ENCODE data around the gene OFD1. TPM values are rescaled to one million over a fixed set of nuclear protein-coding genes. Genes with fewer than 3 reads are reported as not detected.

The OFD1 gene
- total and polyA plus RNA-seq, 2 donors (not counting 3 experiments of a cell fraction or from before 2014, with no cell fraction given), result 4.7 to 12.0 TPM

- no peak overlapping the region for H3K27ac ChIP-seq (ENCODE audit: insufficient read depth, low read depth, low read length)
- no peaks in the 10 kb centered on the region for H3K79me2 ChIP-seq (ENCODE audit: control insufficient read depth, insufficient read depth, low read length)
- intact Hi-C loops (cut with micrococcal nuclease) (no loop called here), dilution Hi-C loops (cut with MboI; ENCODE audit: extremely low pct_ligation_motif_present, low sequenced_read_pairs) (no loop called here)
- H3K4me2 ChIP-seq (ENCODE audit: insufficient read depth, low read length), result no peak overlapping the region
- FAIRE-seq (no peak), DNase-seq (ENCODE audit: low read depth, low spot score) (no peak)
- no peaks in the 10 kb centered on the region for H3K9me1 ChIP-seq (replicated peaks; ENCODE audit: control insufficient read depth, extremely low read depth, insufficient read depth, low read length)
- ChIA-PET POLR2A (no interaction called here), CTCF (no interaction called here)
- no peak overlapping the region for H2AFZ ChIP-seq (ENCODE audit: low read depth, low read length)
- H3K4me3 ChIP-seq (replicated peaks in 1 of 3; ENCODE audit: insufficient read depth in 1 of 3, low read depth in 1 of 3, low read length in 3 of 3), result no peak overlapping the region
- H3K9me3 ChIP-seq (replicated peaks; ENCODE audit: control insufficient read depth, insufficient read depth, low read length), result no peaks in the 10 kb centered on the region
- H3K36me3 ChIP-seq (ENCODE audit: control insufficient read depth in 2 of 2, extremely low read depth in 1 of 2, insufficient read depth in 2 of 2, low read length in 2 of 2), result no peaks in the 10 kb centered on the region
- no peak overlapping the region for H3K9ac ChIP-seq (replicated peaks; ENCODE audit: extremely low read depth, insufficient read depth, low read length)
- peaks cover 0 to 3% of the 10 kb centered on the region in 2 experiments for H3K27me3 ChIP-seq (ENCODE audit: control insufficient read depth in 2 of 2, insufficient read depth in 2 of 2, low read length in 2 of 2)
- BruUV-seq (replicated peaks), result no TSS peak
- H3K4me1 ChIP-seq (ENCODE audit: control insufficient read depth, extremely low read depth, insufficient read depth, low read length), result no peaks in the 10 kb centered on the region
- H4K20me1 ChIP-seq (replicated peaks; ENCODE audit: control insufficient read depth, extremely low read depth, insufficient read depth, low read length), result no peaks in the 10 kb centered on the region
- TF ChIP-seq POLR2AphosphoS5 (IDR thresholded peaks at IDR 0.05; ENCODE audit: insufficient read depth, low read depth, low read length) (no peak), GATA2 (IDR thresholded peaks at IDR 0.05; ENCODE audit: insufficient read depth, insufficient read length, low read depth, low read length) (no peak), MYC (IDR thresholded peaks at IDR 0.05; ENCODE audit: low read depth, low read length) (no peak), JUN (IDR thresholded peaks at IDR 0.05; ENCODE audit: borderline replicate concordance, insufficient read depth, insufficient read length, low read depth) (no peak)
Measured at GRCh38 chrX:13803116-13803515, 68.6 kb downstream of the OFD1 start.

- Histone ChIP-seq H3K27me3 (ENCODE audit: control insufficient read depth in 2 of 2, insufficient read depth in 2 of 2, low read length in 2 of 2) (peaks cover 0 to 3% of the 10 kb centered on the region in 2 experiments), H3K4me3 (replicated peaks in 1 of 3; ENCODE audit: insufficient read depth in 1 of 3, low read depth in 1 of 3, low read length in 3 of 3) (no peak overlapping the region), H3K79me2 (ENCODE audit: control insufficient read depth, insufficient read depth, low read length) (no peaks in the 10 kb centered on the region), H3K4me2 (ENCODE audit: insufficient read depth, low read length) (no peak overlapping the region), H3K36me3 (ENCODE audit: control insufficient read depth in 2 of 2, extremely low read depth in 1 of 2, insufficient read depth in 2 of 2, low read length in 2 of 2) (no peaks in the 10 kb centered on the region), H4K20me1 (replicated peaks; ENCODE audit: control insufficient read depth, extremely low read depth, insufficient read depth, low read length) (no peaks in the 10 kb centered on the region), H2AFZ (ENCODE audit: low read depth, low read length) (no peak overlapping the region), H3K9ac (replicated peaks; ENCODE audit: extremely low read depth, insufficient read depth, low read length) (no peak overlapping the region), H3K9me1 (replicated peaks; ENCODE audit: control insufficient read depth, extremely low read depth, insufficient read depth, low read length) (no peaks in the 10 kb centered on the region), H3K27ac (ENCODE audit: insufficient read depth, low read depth, low read length) (no peak overlapping the region), H3K4me1 (ENCODE audit: control insufficient read depth, extremely low read depth, insufficient read depth, low read length) (no peaks in the 10 kb centered on the region), H3K9me3 (replicated peaks; ENCODE audit: control insufficient read depth, insufficient read depth, low read length) (no peaks in the 10 kb centered on the region)
- ChIA-PET CTCF (no interaction called here), POLR2A (no interaction called here)
- TF ChIP-seq, protein P1, sequence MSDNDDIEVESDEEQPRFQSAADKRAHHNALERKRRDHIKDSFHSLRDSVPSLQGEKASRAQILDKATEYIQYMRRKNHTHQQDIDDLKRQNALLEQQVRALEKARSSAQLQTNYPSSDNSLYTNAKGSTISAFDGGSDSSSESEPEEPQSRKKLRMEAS (IDR thresholded peaks at IDR 0.05; ENCODE audit: insufficient read depth, insufficient read length), result no peak
- TF ChIP-seq GATA2 (IDR thresholded peaks at IDR 0.05; ENCODE audit: insufficient read depth, insufficient read length, low read depth, low read length) (no peak), JUN (IDR thresholded peaks at IDR 0.05; ENCODE audit: borderline replicate concordance, insufficient read depth, insufficient read length, low read depth) (no peak), CTCF (IDR thresholded peaks at IDR 0.05; ENCODE audit: extremely low read depth in 1 of 2, insufficient read depth in 1 of 2, low read depth in 1 of 2, low read length in 2 of 2) (no peak), EZH2 (IDR thresholded peaks at IDR 0.05; ENCODE audit: borderline replicate concordance, low read depth, low read length, severe bottlenecking) (no peak), MYC (IDR thresholded peaks at IDR 0.05; ENCODE audit: low read depth, low read length) (no peak)
- dilution Hi-C loops (cut with MboI; ENCODE audit: extremely low pct_ligation_motif_present, low sequenced_read_pairs), result no loop called here
- intact Hi-C loops (cut with micrococcal nuclease), result no loop called here
- FAIRE-seq, result no peak
- no peak for DNase-seq (ENCODE audit: low read depth, low spot score)
- no TSS peak for BruUV-seq (replicated peaks)
Measured at GRCh38 chrX:13805241-13805640, 70.7 kb downstream of the OFD1 start.
